Gastrocnemius medialis (tissue), 4 donors: ENCODE data around the gene PPP3CA. TPM values are rescaled to one million over a fixed set of nuclear protein-coding genes. Genes with fewer than 3 reads are reported as not detected.

Experiments
- ATAC-seq, 2 donors: fragments of 150-250 bp; one replicate each; pipeline ENCODE4 v1.9.1; 2016
- DNase-seq, 2 donors: peaks; one replicate each; pipeline ENCODE4 v3.0.0-alpha.2; 2019
- H3K27ac ChIP-seq, 4 donors: fragments of 200-600 bp; sonication (generic); 1 replicate in 1 of 4; 2 replicates in 3 of 4; pipeline ENCODE4 v1.5.1; 2016 to 2018; ENCODE audit warnings: mild to moderate bottlenecking in 2 of 4, moderate library complexity in 1 of 4
- H3K27me3 ChIP-seq, 3 donors: fragments of 200-600 bp; sonication (generic) in 2 of 3; 1 replicate in 1 of 3; 2 replicates in 2 of 3; pipeline versions ENCODE4 v1.5.1 to v1.6.0; 2016 to 2019; ENCODE audit warnings: mild to moderate bottlenecking in 1 of 3, moderate library complexity in 1 of 3
- H3K36me3 ChIP-seq, 2 donors: fragments of 200-600 bp; sonication (generic) in 1 of 2; one replicate each; pipeline ENCODE4 v1.5.1; 2017 to 2018
- H3K4me1 ChIP-seq, 2 donors: fragments of 200-600 bp; sonication (generic) in 1 of 2; one replicate each; pipeline ENCODE4 v1.5.1; 2016 to 2017; ENCODE audit warnings: mild to moderate bottlenecking in 2 of 2
- H3K4me3 ChIP-seq, 4 donors: fragments of 200-600 bp; sonication (generic) in 3 of 4; 1 replicate in 1 of 4; 2 replicates in 3 of 4; pipeline ENCODE4 v1.5.1; 2016 to 2019; ENCODE audit warnings: mild to moderate bottlenecking in 2 of 4
- H3K9me3 ChIP-seq, 3 donors: fragments of 200-600 bp; sonication (generic) in 2 of 3; 1 replicate in 1 of 3; 2 replicates in 2 of 3; pipeline ENCODE4 v1.5.1; 2016 to 2019
- CTCF ChIP-seq, 5 experiments: fragments of 450-650 bp in 3 of 5; fragments of 200-600 bp in 2 of 5; sonication (generic) in 2 of 5; IDR thresholded peaks in 4 of 5; conservative IDR thresholded peaks in 1 of 5; 1 replicate in 4 of 5; 2 replicates in 1 of 5; pipeline ENCODE4 v1.5.1; 2016 to 2019; ENCODE audit warnings: antibody characterized with exemption in 5 of 5, mild to moderate bottlenecking in 3 of 5, moderate library complexity in 3 of 5
- POLR2A ChIP-seq, 2 donors: fragments of 450-650 bp; IDR thresholded peaks; one replicate each; pipeline ENCODE4 v1.6.1; 2017; ENCODE audit warnings: antibody characterized with exemption in 2 of 2, mild to moderate bottlenecking in 2 of 2, moderate library complexity in 2 of 2
- in situ Hi-C, 4 donors: fragments of 200-750 bp; cut with MboI; loops; one replicate each; pipeline versions ENCODE4 v1.15.0 to v1.8.0; 2017; ENCODE audit warnings: low sequenced_read_pairs in 4 of 4
- intact Hi-C: fragments of 100-400 bp; cut with DNase I; formaldehyde crosslinking; loops from one replicate; pipeline ENCODE4 v1.15.1; 2023; ENCODE audit warnings: low total_unique reads
- total RNA-seq, 4 donors: library from RNA; depleted of rRNA; stranded (reverse); fragments of >200 nt; gene quantifications; one replicate each; pipeline versions ENCODE4 v1.1.0 to v1.2.3, GENCODE V29; 2016

Gene PPP3CA
- total RNA-seq, 4 donors from 2014 or later = 25.1 to 30.3 (median 26.7) TPM

GRCh38 chr4:101321481-101322042 is 25.8 kb downstream of the PPP3CA start:
- no peaks in the 10 kb centered on the region for H3K9me3 ChIP-seq
- intact Hi-C loops (no loop called here), in situ Hi-C loops (no loop called here)
- DNase-seq (no peak), ATAC-seq (peak in 1 of 2 donors; percentile 64)
- H3K27ac ChIP-seq = no peak overlapping the region
- no peak for TF ChIP-seq CTCF (IDR thresholded peaks at IDR 0.05 in 4 of 5, conservative IDR thresholded peaks at IDR 0.05 in 1 of 5)
- TF ChIP-seq POLR2A (IDR thresholded peaks at IDR 0.05) = no peak
- peaks cover 1 to 21% of the 10 kb centered on the region in 2 donors for H3K4me1 ChIP-seq
- H3K4me3 ChIP-seq = no peak overlapping the region
- no peaks in the 10 kb centered on the region for H3K36me3 ChIP-seq
- H3K27me3 ChIP-seq = no peaks in the 10 kb centered on the region

- intact Hi-C loops (no loop called here), in situ Hi-C loops (no loop called here)
- no peak for DNase-seq
- Histone ChIP-seq H3K27me3 (no peaks in the 10 kb centered on the region), H3K4me1 (peaks cover 0 to 10% of the 10 kb centered on the region in 2 donors), H3K36me3 (no peaks in the 10 kb centered on the region), H3K27ac (no peak overlapping the region), H3K4me3 (no peak overlapping the region), H3K9me3 (no peaks in the 10 kb centered on the region)
- no peak for ATAC-seq
- TF ChIP-seq CTCF (IDR thresholded peaks at IDR 0.05 in 4 of 5, conservative IDR thresholded peaks at IDR 0.05 in 1 of 5) (no peak), POLR2A (IDR thresholded peaks at IDR 0.05) (no peak)
Measured at GRCh38 chr4:101315786-101316185, 31.5 kb downstream of the PPP3CA start.

DNA sequence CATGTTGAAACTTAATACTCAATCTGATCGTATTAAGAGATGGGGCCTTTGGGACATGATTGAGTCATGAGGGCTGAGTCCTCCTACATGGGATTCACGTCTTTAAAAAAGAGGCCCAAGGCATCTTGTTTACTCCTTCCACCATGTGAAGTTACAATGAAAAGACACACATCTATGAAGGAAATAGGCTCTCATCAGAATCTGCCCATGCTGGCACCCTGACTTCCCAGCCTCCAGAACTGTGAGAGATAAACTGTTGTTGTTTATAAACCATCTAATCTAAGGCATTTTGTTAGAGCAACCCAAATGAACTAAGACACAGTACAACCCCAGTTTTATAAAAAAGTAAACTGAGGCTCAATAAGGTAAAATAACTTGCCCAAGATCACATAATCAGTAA is 32.3 kb downstream of the PPP3CA start:
- no peak for TF ChIP-seq CTCF (IDR thresholded peaks at IDR 0.05 in 4 of 5, conservative IDR thresholded peaks at IDR 0.05 in 1 of 5)
- TF ChIP-seq POLR2A (IDR thresholded peaks at IDR 0.05) = no peak
- peaks cover 0 to 11% of the 10 kb centered on the region in 2 donors for H3K4me1 ChIP-seq
- H3K27ac ChIP-seq = no peak overlapping the region
- no peaks in the 10 kb centered on the region for H3K9me3 ChIP-seq
- no peak for ATAC-seq
- H3K4me3 ChIP-seq = no peak overlapping the region
- H3K27me3 ChIP-seq = no peaks in the 10 kb centered on the region
- H3K36me3 ChIP-seq = no peaks in the 10 kb centered on the region
- no peak for DNase-seq
- intact Hi-C loops (no loop called here), in situ Hi-C loops (no loop called here)

- Histone ChIP-seq H3K36me3 (no peaks in the 10 kb centered on the region), H3K27me3 (no peaks in the 10 kb centered on the region), H3K4me3 (no peak overlapping the region), H3K4me1 (peaks cover 14 to 52% of the 10 kb centered on the region in 2 donors), H3K27ac (peak overlapping the region in 1 of 4 donors; percentile 43), H3K9me3 (no peaks in the 10 kb centered on the region)
- intact Hi-C loops = no loop called here
- DNase-seq (no peak), ATAC-seq (no peak)
- TF ChIP-seq POLR2A (IDR thresholded peaks at IDR 0.05) = no peak
- TF ChIP-seq CTCF (IDR thresholded peaks at IDR 0.05 in 4 of 5, conservative IDR thresholded peaks at IDR 0.05 in 1 of 5) = no peak
- in situ Hi-C loops = no loop called here
Measured at GRCh38 chr4:101309925-101310324, 37.4 kb downstream of the PPP3CA start.

GRCh38 chr4:101307899-101308298 is 39.4 kb downstream of the PPP3CA start:
- H3K27me3 ChIP-seq = no peaks in the 10 kb centered on the region
- H3K4me3 ChIP-seq = no peak overlapping the region
- in situ Hi-C loops = no loop called here
- ATAC-seq = no peak
- no peaks in the 10 kb centered on the region for H3K9me3 ChIP-seq
- H3K27ac ChIP-seq = no peak overlapping the region
- intact Hi-C loops = no loop called here
- H3K36me3 ChIP-seq = no peaks in the 10 kb centered on the region
- TF ChIP-seq CTCF (IDR thresholded peaks at IDR 0.05 in 4 of 5, conservative IDR thresholded peaks at IDR 0.05 in 1 of 5) (no peak), POLR2A (IDR thresholded peaks at IDR 0.05) (no peak)
- no peak for DNase-seq
- H3K4me1 ChIP-seq = peaks cover 14 to 49% of the 10 kb centered on the region in 2 donors
